ENCODE results near the gene STARD10.

- TF ChIP-seq USF2 (IDR thresholded peaks at IDR 0.05) (no peak), CTCF (IDR thresholded peaks at IDR 0.05) (no peak), CEBPB (IDR thresholded peaks at IDR 0.05) (no peak), KDM1A (IDR thresholded peaks at IDR 0.05; ENCODE audit: low read depth) (no peak)
Observed at GRCh38 chr11:72787216-72788104, 6.4 kb downstream of the STARD10 start.
